Measurements from ENCODE around the gene PAXX. TPM values are rescaled to one million over a fixed set of nuclear protein-coding genes. Genes with fewer than 3 reads are reported as not detected.

Gene PAXX
- total RNA-seq, 1 experiment from 2014 or later, result 44.1 TPM

DNA sequence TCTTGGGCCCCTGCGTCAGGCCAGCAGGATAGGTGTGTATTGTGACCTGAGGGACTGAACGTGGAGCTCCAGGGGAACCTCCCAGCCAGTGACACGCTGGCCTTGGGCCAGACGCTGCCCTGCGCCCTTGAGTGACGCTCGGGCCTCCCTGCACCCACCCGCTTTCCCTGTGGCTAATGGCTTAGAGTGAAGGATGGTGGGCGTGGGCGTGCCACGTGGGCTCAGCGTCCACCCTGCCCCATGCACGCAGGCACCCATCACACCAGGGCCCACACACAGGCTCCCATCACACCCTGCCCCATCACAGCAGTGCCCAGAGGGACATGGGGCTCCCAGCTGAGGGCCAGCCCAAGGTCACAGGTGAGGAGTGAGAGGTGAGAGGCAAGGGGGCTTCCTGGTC, 44.8 kb downstream of the PAXX start (continued):
- TF ChIP-seq, protein P1, sequence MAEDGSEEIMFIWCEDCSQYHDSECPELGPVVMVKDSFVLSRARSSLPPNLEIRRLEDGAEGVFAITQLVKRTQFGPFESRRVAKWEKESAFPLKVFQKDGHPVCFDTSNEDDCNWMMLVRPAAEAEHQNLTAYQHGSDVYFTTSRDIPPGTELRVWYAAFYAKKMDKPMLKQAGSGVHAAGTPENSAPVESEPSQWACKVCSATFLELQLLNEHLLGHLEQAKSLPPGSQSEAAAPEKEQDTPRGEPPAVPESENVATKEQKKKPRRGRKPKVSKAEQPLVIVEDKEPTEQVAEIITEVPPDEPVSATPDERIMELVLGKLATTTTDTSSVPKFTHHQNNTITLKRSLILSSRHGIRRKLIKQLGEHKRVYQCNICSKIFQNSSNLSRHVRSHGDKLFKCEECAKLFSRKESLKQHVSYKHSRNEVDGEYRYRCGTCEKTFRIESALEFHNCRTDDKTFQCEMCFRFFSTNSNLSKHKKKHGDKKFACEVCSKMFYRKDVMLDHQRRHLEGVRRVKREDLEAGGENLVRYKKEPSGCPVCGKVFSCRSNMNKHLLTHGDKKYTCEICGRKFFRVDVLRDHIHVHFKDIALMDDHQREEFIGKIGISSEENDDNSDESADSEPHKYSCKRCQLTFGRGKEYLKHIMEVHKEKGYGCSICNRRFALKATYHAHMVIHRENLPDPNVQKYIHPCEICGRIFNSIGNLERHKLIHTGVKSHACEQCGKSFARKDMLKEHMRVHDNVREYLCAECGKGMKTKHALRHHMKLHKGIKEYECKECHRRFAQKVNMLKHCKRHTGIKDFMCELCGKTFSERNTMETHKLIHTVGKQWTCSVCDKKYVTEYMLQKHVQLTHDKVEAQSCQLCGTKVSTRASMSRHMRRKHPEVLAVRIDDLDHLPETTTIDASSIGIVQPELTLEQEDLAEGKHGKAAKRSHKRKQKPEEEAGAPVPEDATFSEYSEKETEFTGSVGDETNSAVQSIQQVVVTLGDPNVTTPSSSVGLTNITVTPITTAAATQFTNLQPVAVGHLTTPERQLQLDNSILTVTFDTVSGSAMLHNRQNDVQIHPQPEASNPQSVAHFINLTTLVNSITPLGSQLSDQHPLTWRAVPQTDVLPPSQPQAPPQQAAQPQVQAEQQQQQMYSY (CRISPR knock-in tag; IDR thresholded peaks at IDR 0.05), result no peak
- no peak for TF ChIP-seq RELA (CRISPR knock-in tag; IDR thresholded peaks at IDR 0.05; ENCODE audit: borderline replicate concordance)
- TF ChIP-seq, protein P2, sequence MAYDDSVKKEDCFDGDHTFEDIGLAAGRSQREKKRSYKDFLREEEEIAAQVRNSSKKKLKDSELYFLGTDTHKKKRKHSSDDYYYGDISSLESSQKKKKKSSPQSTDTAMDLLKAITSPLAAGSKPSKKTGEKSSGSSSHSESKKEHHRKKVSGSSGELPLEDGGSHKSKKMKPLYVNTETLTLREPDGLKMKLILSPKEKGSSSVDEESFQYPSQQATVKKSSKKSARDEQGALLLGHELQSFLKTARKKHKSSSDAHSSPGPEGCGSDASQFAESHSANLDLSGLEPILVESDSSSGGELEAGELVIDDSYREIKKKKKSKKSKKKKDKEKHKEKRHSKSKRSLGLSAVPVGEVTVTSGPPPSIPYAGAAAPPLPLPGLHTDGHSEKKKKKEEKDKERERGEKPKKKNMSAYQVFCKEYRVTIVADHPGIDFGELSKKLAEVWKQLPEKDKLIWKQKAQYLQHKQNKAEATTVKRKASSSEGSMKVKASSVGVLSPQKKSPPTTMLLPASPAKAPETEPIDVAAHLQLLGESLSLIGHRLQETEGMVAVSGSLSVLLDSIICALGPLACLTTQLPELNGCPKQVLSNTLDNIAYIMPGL (CRISPR knock-in tag; IDR thresholded peaks at IDR 0.05), result no peak
- no peak for TF ChIP-seq OVOL2 (CRISPR knock-in tag; IDR thresholded peaks at IDR 0.05; ENCODE audit: borderline replicate concordance)
- no peak for TF ChIP-seq FOXJ3 (CRISPR knock-in tag; IDR thresholded peaks at IDR 0.05; ENCODE audit: borderline replicate concordance)

DNA sequence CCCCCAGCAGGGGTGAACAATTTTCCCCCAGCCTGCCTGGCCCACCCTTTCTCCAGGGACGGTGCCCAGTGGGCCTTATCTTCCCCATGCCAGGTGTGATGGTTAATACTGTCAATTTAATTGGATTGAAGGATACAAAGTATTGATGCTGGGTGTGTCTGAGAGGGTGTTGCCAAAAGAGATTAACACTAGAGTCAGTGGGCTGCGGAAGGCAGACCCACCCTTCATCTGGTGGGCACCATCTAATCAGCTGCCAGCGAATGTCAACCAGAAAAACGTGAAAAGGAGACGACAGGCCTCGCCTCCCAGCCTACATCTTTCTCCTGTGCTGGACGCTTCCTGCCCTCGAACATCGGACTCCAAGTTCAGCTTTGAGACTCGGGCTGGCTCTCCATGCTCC, 45.3 kb downstream of the PAXX start:
- ATAC-seq, result no peak
- Mint-ChIP-seq H3K9me3 (no peaks in the 10 kb centered on the region), H3K27me3 (ENCODE audit: low read depth) (no peaks in the 10 kb centered on the region), H3K36me3 (peaks cover 5% of the 10 kb centered on the region; the same call in 1 of the 2 replicates), H3K4me3 (no peak overlapping the region), H3K4me1 (no peaks in the 10 kb centered on the region), H3K27ac (no peak overlapping the region)
- TF ChIP-seq, protein P2 (CRISPR knock-in tag; IDR thresholded peaks at IDR 0.05), result no peak
- TF ChIP-seq ZNF232 (CRISPR knock-in tag; IDR thresholded peaks at IDR 0.05) (no peak), KAT7 (CRISPR knock-in tag; IDR thresholded peaks at IDR 0.05; ENCODE audit: borderline replicate concordance) (no peak), ZNF263 (CRISPR knock-in tag; IDR thresholded peaks at IDR 0.05; ENCODE audit: low read depth) (no peak), ZNF396 (CRISPR knock-in tag; IDR thresholded peaks at IDR 0.05; ENCODE audit: borderline replicate concordance) (no peak), ZNF671 (CRISPR knock-in tag; IDR thresholded peaks at IDR 0.05) (no peak), JUN (CRISPR knock-in tag; IDR thresholded peaks at IDR 0.05) (no peak), ESRRA (CRISPR knock-in tag; IDR thresholded peaks at IDR 0.05; ENCODE audit: borderline replicate concordance) (no peak), SMAD4 (CRISPR knock-in tag; IDR thresholded peaks at IDR 0.05) (no peak), GRHL2 (CRISPR knock-in tag; IDR thresholded peaks at IDR 0.05; ENCODE audit: insufficient replicate concordance, severe bottlenecking) (no peak), ZNF416 (CRISPR knock-in tag; IDR thresholded peaks at IDR 0.05) (no peak), NR2C2 (CRISPR knock-in tag; IDR thresholded peaks at IDR 0.05) (no peak), GABPB1 (CRISPR knock-in tag; IDR thresholded peaks at IDR 0.05) (no peak)
- TF ChIP-seq, protein P3, sequence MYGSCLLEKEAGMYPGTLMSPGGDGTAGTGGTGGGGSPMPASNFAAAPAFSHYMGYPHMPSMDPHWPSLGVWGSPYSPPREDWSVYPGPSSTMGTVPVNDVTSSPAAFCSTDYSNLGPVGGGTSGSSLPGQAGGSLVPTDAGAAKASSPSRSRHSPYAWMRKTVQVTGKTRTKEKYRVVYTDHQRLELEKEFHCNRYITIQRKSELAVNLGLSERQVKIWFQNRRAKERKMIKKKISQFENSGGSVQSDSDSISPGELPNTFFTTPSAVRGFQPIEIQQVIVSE (CRISPR knock-in tag; IDR thresholded peaks at IDR 0.05; ENCODE audit: borderline replicate concordance), result no peak
- TF ChIP-seq, protein P4, sequence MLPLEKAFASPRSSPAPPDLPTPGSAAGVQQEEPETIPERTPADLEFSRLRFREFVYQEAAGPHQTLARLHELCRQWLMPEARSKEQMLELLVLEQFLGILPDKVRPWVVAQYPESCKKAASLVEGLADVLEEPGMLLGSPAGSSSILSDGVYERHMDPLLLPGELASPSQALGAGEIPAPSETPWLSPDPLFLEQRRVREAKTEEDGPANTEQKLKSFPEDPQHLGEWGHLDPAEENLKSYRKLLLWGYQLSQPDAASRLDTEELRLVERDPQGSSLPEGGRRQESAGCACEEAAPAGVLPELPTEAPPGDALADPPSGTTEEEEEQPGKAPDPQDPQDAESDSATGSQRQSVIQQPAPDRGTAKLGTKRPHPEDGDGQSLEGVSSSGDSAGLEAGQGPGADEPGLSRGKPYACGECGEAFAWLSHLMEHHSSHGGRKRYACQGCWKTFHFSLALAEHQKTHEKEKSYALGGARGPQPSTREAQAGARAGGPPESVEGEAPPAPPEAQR (CRISPR knock-in tag; IDR thresholded peaks at IDR 0.05), result no peak
- TF ChIP-seq, protein P5, sequence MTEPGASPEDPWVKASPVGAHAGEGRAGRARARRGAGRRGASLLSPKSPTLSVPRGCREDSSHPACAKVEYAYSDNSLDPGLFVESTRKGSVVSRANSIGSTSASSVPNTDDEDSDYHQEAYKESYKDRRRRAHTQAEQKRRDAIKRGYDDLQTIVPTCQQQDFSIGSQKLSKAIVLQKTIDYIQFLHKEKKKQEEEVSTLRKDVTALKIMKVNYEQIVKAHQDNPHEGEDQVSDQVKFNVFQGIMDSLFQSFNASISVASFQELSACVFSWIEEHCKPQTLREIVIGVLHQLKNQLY (CRISPR knock-in tag; IDR thresholded peaks at IDR 0.05), result no peak
- TF ChIP-seq, protein P6, sequence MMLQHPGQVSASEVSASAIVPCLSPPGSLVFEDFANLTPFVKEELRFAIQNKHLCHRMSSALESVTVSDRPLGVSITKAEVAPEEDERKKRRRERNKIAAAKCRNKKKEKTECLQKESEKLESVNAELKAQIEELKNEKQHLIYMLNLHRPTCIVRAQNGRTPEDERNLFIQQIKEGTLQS (CRISPR knock-in tag; conservative IDR thresholded peaks at IDR 0.05), result no peak
- TF ChIP-seq, protein P7, sequence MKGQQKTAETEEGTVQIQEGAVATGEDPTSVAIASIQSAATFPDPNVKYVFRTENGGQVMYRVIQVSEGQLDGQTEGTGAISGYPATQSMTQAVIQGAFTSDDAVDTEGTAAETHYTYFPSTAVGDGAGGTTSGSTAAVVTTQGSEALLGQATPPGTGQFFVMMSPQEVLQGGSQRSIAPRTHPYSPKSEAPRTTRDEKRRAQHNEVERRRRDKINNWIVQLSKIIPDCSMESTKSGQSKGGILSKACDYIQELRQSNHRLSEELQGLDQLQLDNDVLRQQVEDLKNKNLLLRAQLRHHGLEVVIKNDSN (CRISPR knock-in tag; IDR thresholded peaks at IDR 0.05), result no peak
- DNase-seq (ENCODE audit: low spot score), result no peak
- POLR2A ChIA-PET, result no interaction called here
- CTCF ChIA-PET, result interaction anchor here (1.1 to 4.9 kb wide), 4 partner anchors 8 to 152 kb away, joined by 3 to 63 read pairs (median 14); partner anchors contain the start of genes NPDC1 and SSNA1

Measured in WTC11 (cell line).